Cardiac atrium fibroblast (primary cell): Measurements from ENCODE around the gene PKD2L1. TPM values are rescaled to one million over a fixed set of nuclear protein-coding genes. Genes with fewer than 3 reads are reported as not detected.

Source experiments
- total RNA-seq: library from RNA; depleted of rRNA; stranded (reverse); fragments of >200 nt; gene quantifications from 2 replicates; pipeline ENCODE4 v1.2.3, GENCODE V29; 2015

PKD2L1 gene
- total RNA-seq, result not detected in 2 replicates

GRCh38 chr10:100330079-100330478 is at the start of gene PKD2L1:
TSS of gene PKD2L1 (minus strand) at chr10:100330228. CDS start at chr10:100330103, 125 bp downstream.

GRCh38 chr10:100346765-100347567 is 16.9 kb upstream of the PKD2L1 start, which contains the start of gene SCD:
TSS of gene SCD (plus strand) at chr10:100347233. CDS start at chr10:100347505, 272 bp downstream.

GRCh38 chr10:100286051-100287033 is 43.7 kb downstream of the PKD2L1 start, which contains the start of gene BLOC1S2:
TSS of gene BLOC1S2 (minus strand) at chr10:100286680. CDS start at chr10:100286659, 21 bp downstream.

GRCh38 chr10:100267239-100268104 is 62.6 kb downstream of the PKD2L1 start, which contains the start of gene CWF19L1:
TSS of gene CWF19L1 (minus strand) at chr10:100267638. CDS start at chr10:100267593, 45 bp downstream.

Other genes starting within 250 kb of the PKD2L1 start
- gene CPN1, start 248.4 kb downstream of the PKD2L1 start, total RNA-seq, result not detected in 2 replicates
- gene ERLIN1, start 144.2 kb downstream of the PKD2L1 start, total RNA-seq, result 35.2 and 36.1 TPM in 2 replicates
- gene CHUK, start 100.6 kb downstream of the PKD2L1 start, total RNA-seq, result 13.4 and 17.7 TPM in 2 replicates
- 15.9 and 21.3 TPM in 2 replicates for gene CWF19L1, start 62.6 kb downstream of the PKD2L1 start, total RNA-seq
- gene BLOC1S2, start 43.5 kb downstream of the PKD2L1 start, total RNA-seq, result 21.2 and 25.5 TPM in 2 replicates
- gene SCD, start 17.0 kb upstream of the PKD2L1 start, total RNA-seq, result 143 and 452 TPM in 2 replicates
- gene WNT8B, start 132.8 kb upstream of the PKD2L1 start, total RNA-seq, result not detected in 2 replicates
- gene SEC31B, start 189.6 kb upstream of the PKD2L1 start, total RNA-seq, result 1.8 and 4.5 TPM in 2 replicates
- gene NDUFB8, start 199.6 kb upstream of the PKD2L1 start, total RNA-seq, result 200 and 203 TPM in 2 replicates
- gene HIF1AN, start 205.7 kb upstream of the PKD2L1 start, total RNA-seq, result 4.3 and 8.7 TPM in 2 replicates